SK-N-SH (cell line): Measurements from ENCODE around the gene C2orf92. TPM values are rescaled to one million over a fixed set of nuclear protein-coding genes. Genes with fewer than 3 reads are reported as not detected.
A peak's percentile ranks its signal among the peaks of the same experiment; 100 is the strongest.

Experiments
- CTCF ChIA-PET: fragments of 300-600, 350-600 bp; formaldehyde crosslinking; extraction: SDS; loops from one replicate; lab custom pipeline; 2021; lab: Yijun Ruan, JAX
- POLR2A ChIA-PET: fragments of 350-600 bp; sonication (Branson Sonifier 250); formaldehyde crosslinking; extraction: SDS; loops from one replicate; lab custom pipeline; 2020; ENCODE audit warnings: antibody characterized with exemption, inconsistent platforms; lab: Yijun Ruan, JAX
- DNase-seq: peaks from one replicate; pipeline ENCODE4 v3.0.0; 2012
- H2AFZ ChIP-seq: fragments of 200-600 bp; sonication (generic); 2 replicates; pipeline ENCODE4 v1.8.1; 2016; ENCODE audit warnings: antibody characterized with exemption, mild to moderate bottlenecking, low read depth
- H3F3A ChIP-seq: fragments of 200-600 bp; sonication (generic); replicated peaks from 2 replicates; pipeline ENCODE3; 2016; ENCODE audit warnings: antibody characterized with exemption, mild to moderate bottlenecking; ENCODE audit not compliant: insufficient read depth
- H3K27ac ChIP-seq, 2 experiments: fragments of 200-500 bp in 1 of 2; fragments of 200-600 bp in 1 of 2; sonication (Bioruptor generic) in 1 of 2; sonication (generic), shearing (Covaris generic) in 1 of 2; 2 replicates each; pipeline versions ENCODE4 v1.5.1 to v1.6.1; 2014 to 2016; ENCODE audit warnings: low read depth in 2 of 2, inconsistent platforms in 1 of 2, low read length in 1 of 2, mild to moderate bottlenecking in 1 of 2, mixed read lengths in 1 of 2
- H3K27me3 ChIP-seq: fragments of 200-600 bp; sonication (generic), shearing (Covaris generic); 2 replicates; pipeline ENCODE4 v1.6.1; 2016; ENCODE audit warnings: mixed run types; ENCODE audit not compliant: insufficient read depth
- H3K36me3 ChIP-seq, 2 experiments: fragments of 200-500 bp in 1 of 2; fragments of 200-600 bp in 1 of 2; sonication (Bioruptor generic) in 1 of 2; sonication (generic) in 1 of 2; replicated peaks in 1 of 2; 2 replicates each; pipeline versions ENCODE3 to v1.5.1; 2014 to 2016; ENCODE audit warnings: low read length in 1 of 2, mild to moderate bottlenecking in 1 of 2; ENCODE audit not compliant: insufficient read depth in 2 of 2, control insufficient read depth in 1 of 2
- H3K4me1 ChIP-seq, 2 experiments: fragments of 200-500 bp in 1 of 2; fragments of 200-600 bp in 1 of 2; sonication (Bioruptor generic) in 1 of 2; sonication (generic), shearing (Covaris generic) in 1 of 2; 2 replicates each; pipeline versions ENCODE4 v1.5.1 to v1.6.1; 2014 to 2016; ENCODE audit warnings: low read depth in 1 of 2, low read length in 1 of 2, mixed run types in 1 of 2; ENCODE audit not compliant: insufficient read depth in 2 of 2, control insufficient read depth in 1 of 2
- H3K4me2 ChIP-seq: fragments of 200-600 bp; sonication (generic), shearing (Covaris generic); 2 replicates; pipeline ENCODE4 v1.6.1; 2017; ENCODE audit warnings: mixed run types
- H3K4me3 ChIP-seq, 2 experiments: fragments of 200-500 bp in 1 of 2; fragments of 200-600 bp in 1 of 2; sonication (Bioruptor generic) in 1 of 2; sonication (generic), shearing (Covaris generic) in 1 of 2; 2 replicates each; pipeline versions ENCODE4 v1.5.1 to v1.8.1; 2014 to 2016; ENCODE audit warnings: low read depth in 2 of 2, inconsistent platforms in 1 of 2, low read length in 1 of 2, mild to moderate bottlenecking in 1 of 2, mixed read lengths in 1 of 2, moderate library complexity in 1 of 2
- H3K79me2 ChIP-seq: fragments of 200-600 bp; sonication (generic); 2 replicates; pipeline ENCODE4 v1.8.1; 2017; ENCODE audit warnings: mild to moderate bottlenecking; ENCODE audit not compliant: insufficient read depth
- H3K9ac ChIP-seq: fragments of 200-600 bp; sonication (generic); 2 replicates; pipeline ENCODE4 v1.6.1; 2017; ENCODE audit warnings: mixed run types
- H3K9me2 ChIP-seq: fragments of 200-600 bp; sonication (generic); 2 replicates; pipeline ENCODE4 v1.6.1; 2017; ENCODE audit warnings: mixed run types
- H3K9me3 ChIP-seq: fragments of 200-600 bp; sonication (generic); 2 replicates; pipeline ENCODE4 v1.6.1; 2017; ENCODE audit warnings: mixed run types, mild to moderate bottlenecking, moderate library complexity
- H4K20me1 ChIP-seq: fragments of 200-600 bp; sonication (generic); 2 replicates; pipeline ENCODE4 v1.6.1; 2017; ENCODE audit warnings: mild to moderate bottlenecking, mixed run types; ENCODE audit not compliant: insufficient read depth
- EP300 ChIP-seq, 2 experiments: IDR thresholded peaks; 2 replicates each; pipeline versions ENCODE4 v1.4.0 to v1.6.1; 2012; ENCODE audit warnings: borderline replicate concordance in 1 of 2, low read depth in 1 of 2, low read length in 1 of 2
- EZH2phosphoT487 ChIP-seq: fragments of 200-600 bp; sonication (generic); IDR thresholded peaks from 2 replicates; pipeline ENCODE4 v1.6.1; 2017; ENCODE audit warnings: low read depth, mixed run types, mild to moderate bottlenecking, antibody characterized with exemption, moderate library complexity, borderline replicate concordance
- FOSL2 ChIP-seq: IDR thresholded peaks from 2 replicates; pipeline ENCODE4 v1.4.0; 2012; ENCODE audit warnings: low read depth, mild to moderate bottlenecking, moderate library complexity, borderline replicate concordance
- JUND ChIP-seq: IDR thresholded peaks from 2 replicates; pipeline ENCODE4 v1.4.0; 2012
- MAX ChIP-seq: IDR thresholded peaks from 2 replicates; pipeline ENCODE4 v1.4.0; 2012; ENCODE audit warnings: low read depth
- PBX3 ChIP-seq: IDR thresholded peaks from 2 replicates; pipeline ENCODE4; 2012
- RAD21 ChIP-seq: IDR thresholded peaks from 2 replicates; pipeline ENCODE4 v1.6.1; 2012; ENCODE audit warnings: mild to moderate bottlenecking, low read length
- RFX5 ChIP-seq: IDR thresholded peaks from 2 replicates; pipeline ENCODE4 v1.6.1; 2012; ENCODE audit warnings: mild to moderate bottlenecking, improper control_type of control experiment, low read length
- RXRA ChIP-seq: IDR thresholded peaks from 2 replicates; pipeline ENCODE4 v1.4.0; 2012; ENCODE audit warnings: low read depth, mild to moderate bottlenecking, borderline replicate concordance
- SMC3 ChIP-seq: IDR thresholded peaks from 2 replicates; pipeline ENCODE4 v1.6.1; 2012; ENCODE audit warnings: low read depth, low read length, improper control_type of control experiment
- USF1 ChIP-seq: IDR thresholded peaks from 2 replicates; pipeline ENCODE4 v1.4.0; 2012; ENCODE audit warnings: low read depth, borderline replicate concordance
- YY1 ChIP-seq: IDR thresholded peaks from 2 replicates; pipeline ENCODE4 v1.4.0; 2012; ENCODE audit warnings: low read depth, mild to moderate bottlenecking
- WGBS: methylation state at CpG from one replicate; pipeline ENCODE4 v1.1.6; 2017; ENCODE audit warnings: low lambda C conversion rate; 5-methylcytosine and 5-hydroxymethylcytosine counted together
- polyA plus RNA-seq, 3 experiments: library from polyadenylated mRNA; depleted of rRNA; stranded (reverse); fragments of >200 nt; gene quantifications; 2 replicates each; pipeline ENCODE4 v1.2.3, GENCODE V29; 2012
- TF ChIP-seq, protein P1 (sequence below): fragments of 200-600 bp; sonication (generic); IDR thresholded peaks from 2 replicates; pipeline ENCODE4 v1.6.1; 2017; ENCODE audit warnings: antibody characterized with exemption, mild to moderate bottlenecking, moderate library complexity
- TF ChIP-seq, protein P2 (sequence below): IDR thresholded peaks from 2 replicates; pipeline ENCODE4 v1.4.0; 2012; ENCODE audit warnings: low read depth, borderline replicate concordance
- TF ChIP-seq, protein P3 (sequence below): fragments of 150-350 bp; IDR thresholded peaks from 2 replicates; pipeline ENCODE4 v1.6.1; 2016; ENCODE audit warnings: mild to moderate bottlenecking, low read depth, low read length

Gene C2orf92
- polyA plus RNA-seq, 1 of the 3 experiments (the other 2 are of a cell fraction): 3.1 TPM

- no peak overlapping the region for H2AFZ ChIP-seq
- peak; percentile 69 for DNase-seq
- H3K4me3 ChIP-seq: no peak overlapping the region; a peak in 1 of 4 replicates
- no peaks in the 10 kb centered on the region for H3K27me3 ChIP-seq
- no peaks in the 10 kb centered on the region for H3K9me3 ChIP-seq
- H4K20me1 ChIP-seq: no peaks in the 10 kb centered on the region
- H3K9me2 ChIP-seq: no peaks in the 10 kb centered on the region
- TF ChIP-seq RAD21: peak; percentile 64
- 0 out of 2 replicates have a peak, but pooled peaks have one; percentile 35 for TF ChIP-seq MAX
- no peak for TF ChIP-seq YY1
- peak; percentile 70 for TF ChIP-seq SMC3
- TF ChIP-seq, protein P1, sequence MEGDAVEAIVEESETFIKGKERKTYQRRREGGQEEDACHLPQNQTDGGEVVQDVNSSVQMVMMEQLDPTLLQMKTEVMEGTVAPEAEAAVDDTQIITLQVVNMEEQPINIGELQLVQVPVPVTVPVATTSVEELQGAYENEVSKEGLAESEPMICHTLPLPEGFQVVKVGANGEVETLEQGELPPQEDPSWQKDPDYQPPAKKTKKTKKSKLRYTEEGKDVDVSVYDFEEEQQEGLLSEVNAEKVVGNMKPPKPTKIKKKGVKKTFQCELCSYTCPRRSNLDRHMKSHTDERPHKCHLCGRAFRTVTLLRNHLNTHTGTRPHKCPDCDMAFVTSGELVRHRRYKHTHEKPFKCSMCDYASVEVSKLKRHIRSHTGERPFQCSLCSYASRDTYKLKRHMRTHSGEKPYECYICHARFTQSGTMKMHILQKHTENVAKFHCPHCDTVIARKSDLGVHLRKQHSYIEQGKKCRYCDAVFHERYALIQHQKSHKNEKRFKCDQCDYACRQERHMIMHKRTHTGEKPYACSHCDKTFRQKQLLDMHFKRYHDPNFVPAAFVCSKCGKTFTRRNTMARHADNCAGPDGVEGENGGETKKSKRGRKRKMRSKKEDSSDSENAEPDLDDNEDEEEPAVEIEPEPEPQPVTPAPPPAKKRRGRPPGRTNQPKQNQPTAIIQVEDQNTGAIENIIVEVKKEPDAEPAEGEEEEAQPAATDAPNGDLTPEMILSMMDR: peak; percentile 62
- no peaks in the 10 kb centered on the region for H3K79me2 ChIP-seq
- H3K9ac ChIP-seq: no peak overlapping the region
- H3K4me2 ChIP-seq: no peak overlapping the region
- no peaks in the 10 kb centered on the region for H3K36me3 ChIP-seq
- POLR2A ChIA-PET: interaction anchor here (1.6 kb wide), 1 partner anchor 110 kb away, joined by 5 read pairs; the partner anchor contains the start of gene ANKRD36B
- CTCF ChIA-PET: interaction anchor here (0.5 to 6.4 kb wide), 34 partner anchors 9 to 1137 kb away, joined by 3 to 163 read pairs (median 6); partner anchors contain the start of genes ACTR1B, ANKRD36B, C2orf92 and COX5B
- no peaks in the 10 kb centered on the region; a peak in 1 of 4 replicates for H3K4me1 ChIP-seq
- H3F3A ChIP-seq: no peaks in the 10 kb centered on the region
- H3K27ac ChIP-seq: no peak overlapping the region
- 54% methylated on average over 11 of the region's 11 CpGs for WGBS
Observed at GRCh38 chr2:97699765-97700444, 30.4 kb downstream of the C2orf92 start.

DNA sequence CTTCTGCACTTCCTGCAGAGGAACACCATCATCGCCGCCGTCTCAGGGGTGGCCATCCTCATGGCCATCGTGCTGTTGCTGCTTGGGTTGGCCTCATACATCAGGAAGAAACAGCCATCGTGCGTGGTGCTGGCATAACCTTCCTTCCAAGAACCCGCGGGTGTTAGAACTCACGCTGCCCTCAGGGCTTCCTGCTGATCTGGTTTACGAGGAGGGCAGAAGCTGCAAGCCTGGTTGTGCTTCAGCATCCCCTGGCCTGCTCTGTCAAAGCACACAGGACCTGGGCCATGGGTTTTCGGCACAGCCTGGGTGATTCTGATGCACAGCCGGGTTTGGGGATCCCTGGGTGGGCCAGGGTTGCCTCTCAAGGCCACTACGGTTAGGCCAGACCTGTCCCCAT is 31.7 kb downstream of the C2orf92 start:
- no peaks in the 10 kb centered on the region for H3K36me3 ChIP-seq
- H3K9me3 ChIP-seq: no peaks in the 10 kb centered on the region
- H4K20me1 ChIP-seq: no peaks in the 10 kb centered on the region
- no peak overlapping the region for H2AFZ ChIP-seq
- no peaks in the 10 kb centered on the region for H3K27me3 ChIP-seq
- DNase-seq: no peak
- H3K4me2 ChIP-seq: no peak overlapping the region
- H3K9ac ChIP-seq: no peak overlapping the region
- H3K9me2 ChIP-seq: no peaks in the 10 kb centered on the region
- H3F3A ChIP-seq: no peaks in the 10 kb centered on the region
- ChIA-PET CTCF (interaction anchor here (1.6 to 6.4 kb wide), 5 partner anchors 25 to 685 kb away, joined by 5 to 163 read pairs (median 18); partner anchors contain the start of gene ANKRD36B), POLR2A (no interaction called here)
- H3K4me1 ChIP-seq: no peaks in the 10 kb centered on the region; a peak in 1 of 4 replicates
- H3K79me2 ChIP-seq: no peaks in the 10 kb centered on the region
- WGBS: 72% methylated on average over 9 of the region's 13 CpGs
- no peak overlapping the region for H3K4me3 ChIP-seq
- no peak overlapping the region for H3K27ac ChIP-seq
- no peak for TF ChIP-seq FOSL2
- no peak for TF ChIP-seq JUND
- TF ChIP-seq, protein P2, sequence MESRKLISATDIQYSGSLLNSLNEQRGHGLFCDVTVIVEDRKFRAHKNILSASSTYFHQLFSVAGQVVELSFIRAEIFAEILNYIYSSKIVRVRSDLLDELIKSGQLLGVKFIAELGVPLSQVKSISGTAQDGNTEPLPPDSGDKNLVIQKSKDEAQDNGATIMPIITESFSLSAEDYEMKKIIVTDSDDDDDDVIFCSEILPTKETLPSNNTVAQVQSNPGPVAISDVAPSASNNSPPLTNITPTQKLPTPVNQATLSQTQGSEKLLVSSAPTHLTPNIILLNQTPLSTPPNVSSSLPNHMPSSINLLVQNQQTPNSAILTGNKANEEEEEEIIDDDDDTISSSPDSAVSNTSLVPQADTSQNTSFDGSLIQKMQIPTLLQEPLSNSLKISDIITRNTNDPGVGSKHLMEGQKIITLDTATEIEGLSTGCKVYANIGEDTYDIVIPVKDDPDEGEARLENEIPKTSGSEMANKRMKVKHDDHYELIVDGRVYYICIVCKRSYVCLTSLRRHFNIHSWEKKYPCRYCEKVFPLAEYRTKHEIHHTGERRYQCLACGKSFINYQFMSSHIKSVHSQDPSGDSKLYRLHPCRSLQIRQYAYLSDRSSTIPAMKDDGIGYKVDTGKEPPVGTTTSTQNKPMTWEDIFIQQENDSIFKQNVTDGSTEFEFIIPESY: no peak
- TF ChIP-seq EZH2phosphoT487: no peak
- TF ChIP-seq RXRA: no peak
- TF ChIP-seq SMC3: no peak
- TF ChIP-seq, protein P1: no peak
- TF ChIP-seq EP300 (IDR thresholded peaks at IDR 0.05; ENCODE audit: borderline replicate concordance in 1 of 2, low read depth in 1 of 2, low read length in 1 of 2): no peak
- no peak for TF ChIP-seq PBX3
- TF ChIP-seq, protein P3, sequence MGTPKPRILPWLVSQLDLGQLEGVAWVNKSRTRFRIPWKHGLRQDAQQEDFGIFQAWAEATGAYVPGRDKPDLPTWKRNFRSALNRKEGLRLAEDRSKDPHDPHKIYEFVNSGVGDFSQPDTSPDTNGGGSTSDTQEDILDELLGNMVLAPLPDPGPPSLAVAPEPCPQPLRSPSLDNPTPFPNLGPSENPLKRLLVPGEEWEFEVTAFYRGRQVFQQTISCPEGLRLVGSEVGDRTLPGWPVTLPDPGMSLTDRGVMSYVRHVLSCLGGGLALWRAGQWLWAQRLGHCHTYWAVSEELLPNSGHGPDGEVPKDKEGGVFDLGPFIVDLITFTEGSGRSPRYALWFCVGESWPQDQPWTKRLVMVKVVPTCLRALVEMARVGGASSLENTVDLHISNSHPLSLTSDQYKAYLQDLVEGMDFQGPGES: no peak
- TF ChIP-seq RFX5: no peak
- no peak for TF ChIP-seq USF1
